K562 (cell line): ENCODE data around the gene MACROD2. TPM values are rescaled to one million over a fixed set of nuclear protein-coding genes. Genes with fewer than 3 reads are reported as not detected.

Experiments used
- ATAC-seq: fragments of 200-7000 bp; cut with Tn5 transposase; 3 replicates; pipeline ENCODE4 v1.9.1; 2020; ENCODE audit warnings: moderate library complexity
- BruUV-seq: library from RNA; stranded (reverse); fragments of 400-500 nt; replicated peaks from 2 replicates; lab custom pipeline; 2021; lab: Mats Ljungman, UMichigan
- CTCF ChIA-PET: fragments of 300-600 bp; formaldehyde crosslinking; extraction: SDS; loops from one replicate; lab custom pipeline; 2021; ENCODE audit warnings: low intra/inter-chr PET ratio; lab: Yijun Ruan, JAX
- POLR2A ChIA-PET: fragments of 300-600, 350-650 bp; sonication (Branson Sonifier 250); formaldehyde crosslinking; extraction: SDS; loops from one replicate; lab custom pipeline; 2021; ENCODE audit warnings: antibody characterized with exemption, inconsistent platforms; lab: Yijun Ruan, JAX
- DNase-seq, 4 experiments: peaks; one replicate each; pipeline versions ENCODE4 v3.0.0 to v3.0.0-alpha.2; 2011 to 2018; ENCODE audit warnings: low spot score in 3 of 4, mixed read lengths in 3 of 4; ENCODE audit errors: extremely low read depth in 1 of 4
- FAIRE-seq: peaks from 2 replicates; lab custom pipeline; 2011; peaks lifted over from hg19 to GRCh38; lab: Jason Lieb, UNC
- H2AFZ ChIP-seq: 2 replicates; pipeline ENCODE4 v1.6.0; 2011; ENCODE audit warnings: low read depth, low read length, control low read depth, inconsistent platforms
- H3K27ac ChIP-seq: fragments of 200-600 bp; 3 replicates; pipeline ENCODE4 v1.8.0; 2011; ENCODE audit warnings: low read depth, mild to moderate bottlenecking, control low read depth, inconsistent platforms, low read length, moderate library complexity, mixed read lengths; ENCODE audit errors: extremely low read depth
- H3K27me3 ChIP-seq, 2 experiments: fragments of 300-600 bp in 1 of 2; 2 replicates in 1 of 2; 3 replicates in 1 of 2; pipeline versions ENCODE4 v1.6.0 to v1.8.0; 2011; ENCODE audit warnings: inconsistent platforms in 2 of 2, low read length in 2 of 2, mild to moderate bottlenecking in 1 of 2, mixed read lengths in 1 of 2, moderate library complexity in 1 of 2; ENCODE audit not compliant: control insufficient read depth in 2 of 2, insufficient read depth in 2 of 2
- H3K36me3 ChIP-seq: fragments of 300-600 bp; 3 replicates; pipeline ENCODE4 v1.8.0; 2011; ENCODE audit warnings: mild to moderate bottlenecking, low read length, inconsistent platforms; ENCODE audit not compliant: control insufficient read depth, insufficient read depth
- H3K4me1 ChIP-seq, 2 experiments: fragments of 200-600 bp in 1 of 2; replicated peaks in 1 of 2; 2 replicates in 1 of 2; 3 replicates in 1 of 2; pipeline versions ENCODE4 v1.5.1 to v1.8.0; 2011; ENCODE audit warnings: inconsistent platforms in 2 of 2, low read length in 2 of 2, mild to moderate bottlenecking in 1 of 2, mixed read lengths in 1 of 2, moderate library complexity in 1 of 2; ENCODE audit not compliant: control insufficient read depth in 2 of 2, insufficient read depth in 2 of 2
- H3K4me2 ChIP-seq: 2 replicates; pipeline ENCODE4 v1.6.1; 2011; ENCODE audit warnings: low read length, control low read depth, inconsistent platforms, mixed read lengths; ENCODE audit not compliant: insufficient read depth
- H3K4me3 ChIP-seq: fragments of 200-600 bp; sonication (generic), shearing (Covaris generic); 2 replicates; pipeline ENCODE4 v1.5.1; 2016; ENCODE audit warnings: control low read depth, inconsistent platforms
- H3K79me2 ChIP-seq: fragments of 200-600 bp; 3 replicates; pipeline ENCODE4 v1.8.0; 2011; ENCODE audit warnings: low read length, inconsistent platforms; ENCODE audit not compliant: control insufficient read depth, insufficient read depth
- H3K9ac ChIP-seq, 2 experiments: 2 replicates each; pipeline versions ENCODE4 v1.6.0 to v1.6.1; 2011; ENCODE audit warnings: low read depth in 2 of 2, low read length in 2 of 2, control low read depth in 1 of 2, inconsistent platforms in 1 of 2, mild to moderate bottlenecking in 1 of 2, mixed read lengths in 1 of 2; ENCODE audit not compliant: insufficient read depth in 1 of 2
- H3K9me1 ChIP-seq: one replicate; pipeline ENCODE4 v1.6.0; 2011; ENCODE audit warnings: inconsistent platforms, mild to moderate bottlenecking, low read length, moderate library complexity; ENCODE audit not compliant: control insufficient read depth, insufficient read depth
- H3K9me3 ChIP-seq: replicated peaks from 2 replicates; pipeline ENCODE4 v1.5.1; 2011; ENCODE audit warnings: low read depth, low read length, inconsistent platforms; ENCODE audit not compliant: control insufficient read depth, insufficient read depth
- H4K20me1 ChIP-seq: replicated peaks from 2 replicates; pipeline ENCODE4 v1.6.1; 2011; ENCODE audit warnings: low read length, inconsistent platforms, mixed read lengths; ENCODE audit not compliant: control insufficient read depth, insufficient read depth
- ADNP ChIP-seq: fragments of 200-800 bp; sonication (Bioruptor generic); IDR thresholded peaks from 2 replicates; pipeline ENCODE4 v1.6.1; 2016; ENCODE audit warnings: missing genetic modification characterization, missing compliant biosample characterization
- AFF1 ChIP-seq, 2 experiments: fragments of 450-650 bp; IDR thresholded peaks; 2 replicates each; pipeline ENCODE4 v1.6.1; 2018; ENCODE audit warnings: mild to moderate bottlenecking in 2 of 2, low read depth in 1 of 2; ENCODE audit not compliant: partially characterized antibody in 2 of 2
- HCFC1 ChIP-seq: IDR thresholded peaks from 2 replicates; pipeline ENCODE4 v1.6.1; 2012; ENCODE audit warnings: low read depth, low read length, improper control_type of control experiment
- NFIX ChIP-seq: fragments of 250-450 bp; sonication (Bioruptor Pico); IDR thresholded peaks from 2 replicates; pipeline ENCODE4 v1.4.0; 2020; ENCODE audit warnings: low read depth, mild to moderate bottlenecking, moderate library complexity
- RBM14 ChIP-seq: fragments of 200-400 bp; formaldehyde crosslinking; IDR thresholded peaks from 2 replicates; pipeline ENCODE4 v1.6.1; 2018; ENCODE audit warnings: low read depth, mild to moderate bottlenecking, low read length, moderate library complexity, borderline replicate concordance; ENCODE audit not compliant: insufficient read depth
- SAP30 ChIP-seq: fragments of 200-600 bp; sonication (generic); IDR thresholded peaks from 2 replicates; pipeline ENCODE4 v1.6.1; 2012; ENCODE audit warnings: borderline replicate concordance, low read depth, mild to moderate bottlenecking, moderate library complexity, low read length, control low read depth, inconsistent platforms; ENCODE audit not compliant: insufficient read depth, poor library complexity, severe bottlenecking
- TEAD1 ChIP-seq, 2 experiments: fragments of 450-650 bp in 1 of 2; sonication (generic) in 1 of 2; formaldehyde crosslinking; IDR thresholded peaks; 2 replicates each; pipeline versions ENCODE4 v1.4.0 to v1.8.0; 2020 to 2022; ENCODE audit warnings: mild to moderate bottlenecking in 2 of 2, missing genetic modification reagents in 1 of 2
- ZNF12 ChIP-seq: sonication (generic); formaldehyde crosslinking; IDR thresholded peaks from 2 replicates; pipeline ENCODE4 v1.4.0; 2020; ENCODE audit warnings: mild to moderate bottlenecking, missing genetic modification reagents
- in situ Hi-C: fragments of 300-500 bp; cut with MboI; formaldehyde crosslinking; loops from 4 replicates; pipeline ENCODE4 v1.15.0; 2018; ENCODE audit warnings: inconsistent platforms, mixed read lengths
- intact Hi-C: fragments of 100-400 bp; cut with micrococcal nuclease; formaldehyde crosslinking; loops from 2 replicates; pipeline ENCODE4 v1.14.2; 2022
- polyA plus RNA-seq, 8 experiments: library from polyadenylated mRNA; depleted of rRNA in 4 of 8; stranded (reverse) in 5 of 8; unstranded in 3 of 8; fragments of >200 nt; fragmentation: Nextera tagmentation in 2 of 8; fragmentation: Illumina TruSeq in 1 of 8; extraction: Ambion mirVana in 2 of 8; extraction: Trizol in 1 of 8; gene quantifications; 2 replicates each; pipeline versions ENCODE4 v1.2.1 to v1.2.3, GENCODE V29; 2011 to 2014; ENCODE audit warnings: inconsistent platforms in 1 of 8, missing spikeins in 1 of 8
- total RNA-seq, 7 experiments: library from RNA; depleted of rRNA in 6 of 7; stranded (reverse); fragments of >200 nt in 6 of 7; fragmentation: Illumina TruSeq in 2 of 7; extraction: Trizol in 2 of 7; gene quantifications; 2 replicates each; pipeline versions ENCODE4 v1.2.1 to v1.2.3, GENCODE V29; 2011 to 2021; ENCODE audit warnings: low replicate concordance in 1 of 7

Gene MACROD2
- total and polyA plus RNA-seq, 9 of the 15 experiments (the other 6 are each of a cell fraction or from before 2014, with no cell fraction given) = not detected

- no peaks in the 10 kb centered on the region for H3K36me3 ChIP-seq
- POLR2A ChIA-PET = no interaction called here
Observed at GRCh38 chr20:14445310-14445709, 450.0 kb downstream of the MACROD2 start.

More at GRCh38 chr20:14445310-14445709, 450.0 kb downstream of the MACROD2 start:
- Histone ChIP-seq H3K27me3 (no peaks in the 10 kb centered on the region), H3K9me3 (no peaks in the 10 kb centered on the region), H3K79me2 (no peaks in the 10 kb centered on the region), H3K27ac (no peak overlapping the region), H3K9me1 (no peaks in the 10 kb centered on the region), H4K20me1 (no peaks in the 10 kb centered on the region), H3K4me1 (no peaks in the 10 kb centered on the region), H3K9ac (no peak overlapping the region), H3K4me3 (no peak overlapping the region), H3K4me2 (no peak overlapping the region), H2AFZ (no peak overlapping the region)
- CTCF ChIA-PET = no interaction called here
- intact Hi-C loops = no loop called here
- TF ChIP-seq RBM14 (no peak), HCFC1 (no peak), ADNP (tag) (no peak), ZNF12 (CRISPR knock-in tag) (no peak), SAP30 (no peak), NFIX (CRISPR knock-in tag) (no peak), AFF1 (IDR thresholded peaks at IDR 0.05; ENCODE audit: low read depth in 1 of 2, partially characterized antibody in 2 of 2) (no peak), TEAD1 (CRISPR knock-in tag; IDR thresholded peaks at IDR 0.05) (no peak)
- in situ Hi-C loops = no loop called here
- BruUV-seq = no TSS peak
- FAIRE-seq (no peak), ATAC-seq (no peak), DNase-seq (no peak)
